H1 (cell line): Measurements from ENCODE around the gene TGFB3. TPM values are rescaled to one million over a fixed set of nuclear protein-coding genes. Genes with fewer than 3 reads are reported as not detected.

Experiments
- E2F6 ChIP-seq: IDR thresholded peaks from 2 replicates; pipeline ENCODE4 v1.6.1; 2012; ENCODE audit warnings: inconsistent platforms
- GTF2F1 ChIP-seq: IDR thresholded peaks from 2 replicates; pipeline ENCODE4 v1.6.1; 2012; ENCODE audit warnings: low read depth, low read length, improper control_type of control experiment, borderline replicate concordance
- SIX5 ChIP-seq: IDR thresholded peaks from 2 replicates; pipeline ENCODE4 v1.6.1; 2011; ENCODE audit warnings: mild to moderate bottlenecking, low read depth, low read length
- SUZ12 ChIP-seq: fragments of 200-600 bp; sonication (generic); IDR thresholded peaks from 2 replicates; pipeline ENCODE4 v1.6.1; 2012; ENCODE audit warnings: mild to moderate bottlenecking, inconsistent platforms, low read length, moderate library complexity, mixed read lengths
- TBP ChIP-seq: IDR thresholded peaks from 2 replicates; pipeline ENCODE4 v1.6.1; 2011; ENCODE audit warnings: low read depth, low read length, improper control_type of control experiment
- polyA plus RNA-seq, 7 experiments: library from polyadenylated mRNA; depleted of rRNA in 3 of 7; stranded (reverse) in 5 of 7; unstranded in 2 of 7; fragments of >200 nt in 5 of 7; fragments of 200-250 nt in 2 of 7; gene quantifications; 1 replicate in 5 of 7; 2 replicates in 1 of 7; 4 replicates in 1 of 7; pipeline versions ENCODE4 v1.2.1 to v1.2.3, GENCODE V29; 2011 to 2013; ENCODE audit warnings: missing spikeins in 2 of 7, mixed read lengths in 2 of 7
- total RNA-seq: library from RNA; stranded (reverse); fragmentation: NEBNext Ultra II Directional; extraction: Animal tissue kit (Norgen Biotek cat#: 25700); gene quantifications from 2 replicates; pipeline ENCODE4 v1.2.1, GENCODE V29; 2021
- TF ChIP-seq, protein P1 (sequence below): IDR thresholded peaks from 2 replicates; pipeline ENCODE4 v1.6.1; 2012; ENCODE audit warnings: low read length, inconsistent platforms
- TF ChIP-seq, protein P2 (sequence below): IDR thresholded peaks from 2 replicates; pipeline ENCODE4 v1.6.1; 2011; ENCODE audit warnings: low read depth, mild to moderate bottlenecking, low read length; ENCODE audit not compliant: insufficient read depth

TGFB3 gene
- total and polyA plus RNA-seq, 2 of the 8 experiments (the other 6 are each of a cell fraction or from before 2014, with no cell fraction given), result 0.65 to 0.86 TPM

DNA sequence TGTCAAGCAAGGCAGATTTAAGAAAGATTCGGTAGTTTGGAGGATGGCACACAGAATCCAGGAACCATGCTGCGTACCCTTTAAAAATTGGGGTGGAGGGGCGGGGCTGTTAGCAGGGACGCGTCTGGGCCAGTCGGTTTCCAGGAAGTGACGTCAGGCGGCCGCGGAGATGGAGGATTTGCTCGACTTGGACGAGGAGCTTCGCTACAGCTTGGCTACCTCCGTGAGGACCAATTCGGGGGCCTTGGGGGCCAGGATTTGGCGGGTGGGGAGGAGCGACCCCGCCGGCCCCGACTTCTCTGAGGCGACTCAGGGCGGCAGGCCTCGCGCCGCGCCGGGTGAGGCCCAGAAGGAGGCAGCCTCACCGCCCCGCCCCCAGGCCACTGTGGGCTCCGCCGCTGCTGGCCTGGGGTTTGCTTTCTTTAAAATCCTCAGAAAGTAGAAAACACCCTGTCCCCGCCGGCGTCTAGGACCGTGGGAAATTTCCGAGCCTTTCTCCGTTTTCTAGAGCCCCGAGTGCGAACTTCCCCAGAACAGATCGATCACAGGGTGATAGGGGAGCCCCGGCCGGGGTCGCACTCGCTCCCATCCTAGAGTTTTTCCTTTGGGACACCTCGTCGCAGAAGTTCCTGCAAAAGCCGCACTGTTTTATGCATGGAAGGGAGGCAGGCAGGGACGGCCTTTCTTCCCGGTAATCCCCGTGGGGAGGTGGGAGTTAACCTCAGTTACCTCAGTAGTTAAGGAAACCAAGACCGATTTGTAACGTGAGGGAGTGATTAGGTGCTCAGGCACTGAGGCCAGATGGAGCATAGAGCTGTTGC, 4.0 kb upstream of the TGFB3 start, which contains the start of gene IFT43 (continued):
- TF ChIP-seq, protein P1, sequence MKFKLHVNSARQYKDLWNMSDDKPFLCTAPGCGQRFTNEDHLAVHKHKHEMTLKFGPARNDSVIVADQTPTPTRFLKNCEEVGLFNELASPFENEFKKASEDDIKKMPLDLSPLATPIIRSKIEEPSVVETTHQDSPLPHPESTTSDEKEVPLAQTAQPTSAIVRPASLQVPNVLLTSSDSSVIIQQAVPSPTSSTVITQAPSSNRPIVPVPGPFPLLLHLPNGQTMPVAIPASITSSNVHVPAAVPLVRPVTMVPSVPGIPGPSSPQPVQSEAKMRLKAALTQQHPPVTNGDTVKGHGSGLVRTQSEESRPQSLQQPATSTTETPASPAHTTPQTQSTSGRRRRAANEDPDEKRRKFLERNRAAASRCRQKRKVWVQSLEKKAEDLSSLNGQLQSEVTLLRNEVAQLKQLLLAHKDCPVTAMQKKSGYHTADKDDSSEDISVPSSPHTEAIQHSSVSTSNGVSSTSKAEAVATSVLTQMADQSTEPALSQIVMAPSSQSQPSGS, result no peak
- TF ChIP-seq TBP (no peak), E2F6 (no peak), SUZ12 (no peak), SIX5 (no peak), GTF2F1 (no peak)
- TF ChIP-seq, protein P2, sequence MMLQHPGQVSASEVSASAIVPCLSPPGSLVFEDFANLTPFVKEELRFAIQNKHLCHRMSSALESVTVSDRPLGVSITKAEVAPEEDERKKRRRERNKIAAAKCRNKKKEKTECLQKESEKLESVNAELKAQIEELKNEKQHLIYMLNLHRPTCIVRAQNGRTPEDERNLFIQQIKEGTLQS, result no peak
